T-helper 22 cell (primary cell): ENCODE results near the gene THOC2.
"Not testable (repeated sequence)": the region's sequence is repeated elsewhere in the genome, so short reads cannot be mapped to it uniquely, and the experiment has no call there.

Experiments used
- DNase-seq: peaks from one replicate; pipeline ENCODE4 v3.0.0-alpha.2; 2020; ENCODE audit warnings: low read depth

The THOC2 gene

DNA sequence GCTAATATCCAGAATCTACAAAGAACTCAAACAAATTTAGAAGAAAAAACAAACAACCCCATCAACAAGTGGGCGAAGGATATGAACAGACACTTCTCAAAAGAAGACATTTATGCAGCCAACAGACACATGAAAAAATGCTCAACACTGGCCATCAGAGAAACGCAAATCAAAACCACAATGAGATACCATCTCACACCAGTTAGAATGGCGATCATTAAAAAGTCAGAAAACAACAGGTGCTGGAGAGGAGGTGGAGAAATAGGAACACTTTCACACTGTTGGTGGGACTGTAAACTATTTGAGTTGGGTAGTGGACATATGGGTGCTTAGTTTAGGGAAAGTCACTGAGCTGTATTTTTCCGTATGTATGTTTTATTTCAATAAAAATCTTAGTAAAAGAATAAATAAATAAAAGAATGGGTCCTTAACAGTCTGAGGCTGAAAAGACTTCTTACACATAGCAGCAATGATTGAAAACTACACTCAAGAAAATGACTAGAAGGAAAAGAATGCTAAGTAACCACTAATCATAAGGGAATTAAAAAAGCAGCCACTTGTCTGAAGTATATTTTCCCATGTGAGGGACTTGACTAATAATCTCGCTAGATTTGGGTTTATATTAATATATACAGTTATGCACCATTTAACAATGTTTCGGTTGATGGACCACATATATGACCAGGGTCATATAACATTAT lies 68.2 kb downstream of the THOC2 start:
- not testable (repeated sequence) for DNase-seq

DNA sequence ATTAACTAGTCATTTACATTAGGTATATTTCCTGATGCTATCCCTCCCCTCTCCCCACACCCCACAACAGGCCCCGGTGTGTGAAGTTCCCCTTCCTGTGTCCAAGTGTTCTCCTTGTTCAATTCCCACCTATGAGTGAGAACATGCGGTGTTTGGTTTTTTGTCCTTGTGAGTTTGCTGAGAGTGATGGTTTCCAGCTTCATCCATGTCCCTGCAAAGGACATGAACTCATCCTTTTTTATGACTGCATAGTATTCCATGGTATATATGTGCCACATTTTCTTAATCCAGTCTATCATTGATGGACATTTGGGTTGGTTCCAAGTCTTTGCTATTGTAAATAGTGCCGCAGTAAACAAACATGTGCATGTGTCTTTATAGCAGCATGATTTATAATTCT lies 69.1 kb downstream of the THOC2 start:
- DNase-seq = not testable (repeated sequence)

DNA sequence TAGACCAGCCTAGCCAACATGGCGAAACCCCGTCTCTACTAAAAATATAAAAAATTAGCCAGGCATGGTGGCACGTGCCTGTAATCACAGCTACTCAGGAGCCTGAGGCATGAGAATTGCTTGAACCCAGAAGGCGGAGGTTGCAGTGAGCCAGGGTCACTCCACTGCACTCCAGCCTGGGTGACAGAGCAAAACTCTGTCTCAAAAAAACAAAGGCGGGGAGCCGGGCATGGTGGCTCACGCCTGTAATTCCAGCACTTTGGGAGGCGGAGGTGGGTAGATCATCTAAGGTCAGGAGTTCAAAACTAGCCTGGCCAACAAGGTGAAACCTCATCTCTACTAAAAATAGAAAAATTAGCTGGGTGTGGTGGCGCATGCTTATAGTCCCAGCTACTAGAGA lies 76.3 kb downstream of the THOC2 start:
- not testable (repeated sequence) for DNase-seq

DNA sequence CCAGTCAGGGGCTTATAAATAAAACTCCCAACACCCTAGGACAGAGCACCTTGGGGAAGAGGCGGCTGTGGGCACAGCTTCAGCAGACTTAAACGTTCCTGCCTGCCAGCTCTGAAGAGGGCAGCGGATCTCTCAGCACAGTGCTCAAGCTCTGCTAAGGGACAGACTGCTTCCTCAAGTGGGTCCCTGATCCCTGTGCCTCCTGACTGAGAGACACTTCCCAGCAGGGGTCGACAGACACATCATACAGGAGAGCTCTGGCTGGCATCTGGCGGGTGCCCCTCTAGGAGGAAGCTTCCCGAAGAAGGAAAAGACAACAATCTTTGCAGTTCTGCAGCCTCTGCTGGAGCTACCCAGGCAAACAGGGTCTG lies 84.1 kb downstream of the THOC2 start:
- DNase-seq = not testable (repeated sequence)

DNA sequence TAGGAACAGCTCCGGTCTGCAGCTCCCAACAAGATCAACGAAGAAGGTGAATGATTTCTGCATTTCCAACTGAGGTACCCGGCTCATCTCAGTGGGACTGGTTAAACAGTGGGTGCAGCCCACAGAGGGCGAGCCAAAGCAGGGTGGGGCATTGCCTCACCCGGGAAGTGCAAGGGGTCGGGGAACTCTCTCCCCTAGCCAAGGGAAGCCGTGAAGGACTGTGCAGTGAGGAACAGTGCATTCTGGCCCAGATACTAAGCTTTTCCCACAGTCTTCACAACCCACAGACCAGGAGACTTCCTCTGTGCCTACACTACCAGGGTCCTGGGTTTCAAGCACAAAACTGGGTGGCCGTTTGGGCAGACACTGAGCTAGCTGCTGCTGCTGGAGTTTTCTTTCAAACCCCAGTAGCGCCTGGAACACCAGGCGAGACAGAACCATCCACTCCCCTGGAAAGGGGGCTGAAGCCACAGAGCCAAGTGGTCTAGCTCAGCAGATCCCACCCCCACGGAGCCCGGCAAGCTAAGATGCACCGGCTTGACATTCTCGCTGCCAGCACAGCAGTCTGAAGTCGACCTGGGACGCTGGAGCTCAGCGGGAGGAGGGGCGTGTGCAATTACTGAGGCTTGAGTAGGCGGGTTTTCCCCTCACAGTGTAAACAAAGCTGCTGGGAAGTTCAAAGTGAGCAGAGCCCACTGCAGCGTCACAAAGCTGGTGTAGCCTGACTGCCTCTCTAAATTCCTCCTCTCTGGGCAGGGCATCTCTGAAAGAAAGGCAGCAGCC lies 84.6 kb downstream of the THOC2 start:
- DNase-seq = no peak

DNA sequence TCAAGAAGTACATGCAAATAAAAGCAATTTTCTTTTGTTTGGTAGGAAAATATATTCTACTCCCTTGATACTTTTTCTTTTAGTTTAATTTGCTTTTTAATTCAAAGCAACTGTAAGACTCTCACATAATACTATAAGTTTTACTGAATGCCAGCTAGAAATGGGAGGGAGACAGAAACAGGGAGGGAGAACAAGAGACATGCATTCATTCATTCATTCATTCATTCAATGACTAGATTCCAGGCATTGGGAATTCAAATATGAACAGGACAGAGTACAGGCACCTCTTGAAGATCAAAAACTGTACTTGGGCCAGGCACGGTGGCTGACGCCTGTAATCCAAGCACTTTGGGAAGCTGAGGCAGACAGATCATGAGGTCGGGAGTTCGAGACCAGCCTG lies 85.6 kb downstream of the THOC2 start:
- no peak for DNase-seq

DNA sequence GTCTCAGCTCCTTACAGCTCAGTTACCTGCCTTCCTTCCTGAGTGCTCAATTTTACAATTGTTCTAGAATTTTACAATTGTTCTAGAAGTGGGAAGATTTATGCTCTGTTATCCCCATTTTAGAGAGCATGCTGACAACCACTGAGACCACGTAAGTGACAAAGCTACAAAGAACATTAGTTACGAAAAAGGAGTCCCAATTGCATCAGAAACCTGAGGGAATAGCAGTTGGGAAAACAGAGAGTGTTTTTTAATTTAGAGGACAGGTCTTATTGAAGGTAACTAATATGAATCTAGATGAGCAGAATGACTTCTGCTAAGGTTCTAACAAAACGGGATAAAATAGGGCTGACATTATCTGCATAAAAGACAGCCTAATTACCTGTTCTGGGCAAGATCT lies 103.3 kb downstream of the THOC2 start:
- no peak for DNase-seq

DNA sequence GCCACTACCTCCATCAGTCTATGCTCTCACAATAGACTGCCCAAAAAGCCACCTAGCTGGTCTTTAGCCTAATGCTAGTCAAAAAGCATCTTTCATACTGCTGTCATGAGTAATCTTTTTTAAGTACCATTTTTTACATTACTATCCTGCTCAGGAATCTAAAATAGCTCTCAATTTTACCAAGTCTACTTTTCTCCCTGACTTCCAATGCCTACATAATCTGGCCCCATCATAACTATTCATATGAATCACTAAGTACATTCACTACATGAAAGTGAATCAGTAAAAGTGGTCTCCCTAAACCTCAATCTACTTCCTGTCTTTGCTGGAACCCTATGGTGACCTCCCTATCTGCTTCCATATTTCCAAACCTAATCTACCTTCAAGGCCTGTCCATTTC lies 105.9 kb downstream of the THOC2 start:
- DNase-seq = no peak

DNA sequence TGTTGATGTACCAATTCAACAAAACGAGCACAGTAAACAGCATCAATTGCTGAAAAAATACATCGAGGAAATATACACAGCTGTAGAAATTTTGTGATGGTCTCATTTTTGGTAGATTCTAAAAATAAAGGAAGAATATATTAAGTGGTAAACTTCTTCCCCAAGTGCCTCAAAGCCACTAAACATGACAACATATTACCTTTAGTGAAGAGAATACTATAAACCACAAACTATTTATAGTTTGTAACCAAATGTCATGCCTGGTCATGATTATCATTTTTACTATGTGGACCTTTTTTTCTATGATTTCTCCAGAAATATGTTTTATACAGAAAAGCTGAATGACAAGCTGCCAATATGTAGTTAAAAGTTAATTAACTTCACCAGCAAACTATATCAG lies 106.9 kb downstream of the THOC2 start:
- DNase-seq = no peak

DNA sequence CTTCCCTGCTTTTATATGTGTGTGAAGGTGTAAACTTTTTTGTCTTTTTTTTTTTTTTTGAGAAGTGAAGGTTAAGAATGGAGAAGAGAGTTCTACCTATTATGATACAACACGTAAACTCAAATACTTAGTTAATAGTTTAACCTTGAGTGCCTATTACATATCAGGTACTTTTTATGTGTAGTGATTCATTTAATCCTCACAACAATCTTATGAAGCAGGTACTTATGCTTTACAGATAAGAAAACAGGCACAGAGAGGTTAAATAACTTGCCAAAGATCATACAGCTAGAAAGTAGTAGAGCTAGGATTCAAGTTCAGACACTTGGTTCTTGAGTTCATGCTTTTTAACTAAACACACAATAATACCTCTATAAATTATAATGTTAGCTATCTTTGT lies 107.4 kb downstream of the THOC2 start:
- no peak for DNase-seq

DNA sequence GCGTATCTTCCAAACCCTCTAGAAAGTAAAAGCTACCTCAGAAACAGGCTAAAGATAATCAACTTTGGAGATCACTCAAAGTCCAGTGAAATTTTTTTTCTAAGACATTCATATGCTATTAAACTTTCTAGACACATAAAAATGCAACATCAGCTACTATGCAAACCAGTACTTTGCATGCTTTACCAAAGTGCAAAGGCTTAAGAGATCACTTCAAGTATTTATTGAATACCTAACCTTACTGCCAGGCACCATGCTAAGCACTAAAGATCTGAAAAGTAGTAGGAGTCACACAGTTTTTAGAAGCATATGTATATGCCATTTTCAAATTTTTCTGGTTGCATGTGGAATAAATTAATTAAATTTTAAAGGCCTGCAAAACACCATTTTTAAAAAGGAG lies 115.8 kb downstream of the THOC2 start:
- DNase-seq = no peak

DNA sequence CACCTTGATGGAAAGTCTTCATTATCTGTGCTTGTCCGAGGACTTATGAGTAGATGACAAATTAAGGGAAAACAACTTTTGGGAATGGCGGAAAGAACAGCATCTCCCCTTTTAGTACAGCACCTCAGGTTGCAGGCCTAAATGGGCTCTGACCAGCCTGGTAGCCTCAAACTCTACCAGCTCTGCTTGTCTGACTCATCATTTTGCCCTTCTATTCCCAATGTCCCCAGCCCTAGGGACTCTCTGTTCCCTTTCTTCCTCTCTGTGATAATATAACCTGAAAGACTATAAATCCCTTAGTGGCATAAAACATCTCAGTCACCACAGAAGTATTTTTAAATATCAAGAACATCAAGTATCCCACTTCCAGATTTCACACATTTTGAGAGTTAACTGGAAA lies 121.9 kb downstream of the THOC2 start:
- DNase-seq = no peak

DNA sequence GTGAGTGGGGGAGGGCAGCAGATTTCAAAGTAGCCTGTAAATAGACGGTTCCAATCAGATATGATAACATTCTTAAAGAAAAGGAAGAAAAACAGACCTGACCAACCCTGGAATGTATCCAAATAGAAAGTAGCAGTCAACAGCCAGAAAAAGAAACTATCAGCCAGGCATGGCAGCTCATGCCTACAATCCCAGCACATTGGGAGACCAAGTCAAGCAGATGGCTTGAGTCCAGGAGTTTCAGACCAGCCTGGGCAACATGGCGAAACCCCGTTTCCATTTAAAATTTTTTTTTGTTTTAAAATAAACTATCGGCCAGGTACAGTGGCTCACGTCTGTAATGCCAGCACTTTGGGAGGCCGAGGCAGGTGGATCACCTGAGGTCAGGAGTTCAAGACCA lies 125.0 kb downstream of the THOC2 start:
- no peak for DNase-seq

DNA sequence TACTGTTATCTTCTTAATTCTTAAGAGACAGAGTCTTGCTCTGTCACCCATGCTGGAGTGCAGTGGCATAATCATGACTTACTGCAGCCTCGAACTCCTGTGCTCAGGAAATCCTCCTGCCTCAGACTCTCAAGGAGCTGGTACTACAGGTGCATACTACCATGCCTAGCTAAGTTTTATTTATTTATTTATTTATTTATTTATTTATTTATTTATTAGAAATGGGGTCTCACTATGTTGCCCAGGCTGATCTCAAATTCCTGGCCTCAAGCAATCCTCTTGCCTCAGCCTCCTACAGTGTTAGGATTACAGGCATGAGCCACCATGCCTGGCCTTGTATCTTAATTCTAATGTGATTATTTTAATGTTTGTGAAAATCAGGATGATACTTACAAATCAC lies 125.6 kb downstream of the THOC2 start:
- DNase-seq = no peak

DNA sequence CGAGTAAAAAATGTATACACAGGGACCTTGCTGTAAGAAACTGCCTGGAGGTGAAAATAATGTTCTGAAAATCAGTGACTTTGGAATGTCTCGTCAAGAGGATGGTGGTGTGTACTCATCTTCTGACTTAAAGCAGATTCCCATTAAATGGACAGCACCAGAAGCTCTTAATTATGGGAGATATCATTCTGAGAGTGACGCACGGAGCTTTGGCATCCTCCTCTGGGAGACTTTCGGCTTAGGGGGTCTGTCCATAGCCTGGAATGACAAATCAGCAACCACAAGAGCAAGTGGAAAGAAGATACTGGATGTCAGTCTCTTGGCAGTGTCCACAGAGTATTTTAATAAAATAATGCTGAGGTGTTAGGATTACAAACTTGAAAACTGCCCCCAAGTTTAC lies 129.4 kb downstream of the THOC2 start:
- DNase-seq = no peak

DNA sequence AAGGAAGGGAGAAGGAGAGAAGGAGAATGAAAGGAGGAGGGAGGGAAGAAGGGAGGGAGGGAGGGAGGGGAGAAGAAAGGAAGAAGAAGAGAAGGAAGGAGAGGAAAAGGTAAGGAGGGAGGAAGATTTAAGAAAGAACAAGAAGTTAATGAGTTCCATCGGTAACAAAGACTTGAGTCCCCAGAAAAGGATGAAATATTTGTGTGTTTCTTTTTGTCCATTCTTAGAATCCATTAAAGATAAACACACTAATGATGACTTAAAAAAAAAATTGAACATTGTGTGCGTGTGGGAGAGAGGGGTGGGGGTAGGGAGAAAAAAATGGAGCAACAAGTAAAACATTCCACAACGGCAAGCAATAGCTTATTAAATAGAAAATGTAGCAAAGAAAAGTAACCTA lies 131.4 kb downstream of the THOC2 start:
- DNase-seq = no peak

DNA sequence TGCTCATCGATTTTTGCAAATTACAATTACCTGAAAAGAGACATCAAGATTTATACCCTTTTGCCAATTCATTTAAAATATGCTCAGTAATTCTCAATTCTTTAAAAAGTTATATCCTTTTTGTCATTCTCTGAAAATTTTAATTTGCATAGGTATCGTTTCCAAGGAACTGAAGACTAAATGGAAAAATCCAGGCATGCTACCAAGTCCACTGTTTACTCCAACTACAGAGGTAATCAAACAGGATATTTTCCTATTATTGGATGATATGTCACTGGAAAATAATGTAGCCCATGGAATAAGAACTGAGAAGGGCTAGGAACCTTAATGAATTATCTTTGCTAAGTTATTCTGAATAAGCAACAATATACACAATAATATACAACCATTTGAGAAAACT lies 132.7 kb downstream of the THOC2 start:
- DNase-seq = no peak

DNA sequence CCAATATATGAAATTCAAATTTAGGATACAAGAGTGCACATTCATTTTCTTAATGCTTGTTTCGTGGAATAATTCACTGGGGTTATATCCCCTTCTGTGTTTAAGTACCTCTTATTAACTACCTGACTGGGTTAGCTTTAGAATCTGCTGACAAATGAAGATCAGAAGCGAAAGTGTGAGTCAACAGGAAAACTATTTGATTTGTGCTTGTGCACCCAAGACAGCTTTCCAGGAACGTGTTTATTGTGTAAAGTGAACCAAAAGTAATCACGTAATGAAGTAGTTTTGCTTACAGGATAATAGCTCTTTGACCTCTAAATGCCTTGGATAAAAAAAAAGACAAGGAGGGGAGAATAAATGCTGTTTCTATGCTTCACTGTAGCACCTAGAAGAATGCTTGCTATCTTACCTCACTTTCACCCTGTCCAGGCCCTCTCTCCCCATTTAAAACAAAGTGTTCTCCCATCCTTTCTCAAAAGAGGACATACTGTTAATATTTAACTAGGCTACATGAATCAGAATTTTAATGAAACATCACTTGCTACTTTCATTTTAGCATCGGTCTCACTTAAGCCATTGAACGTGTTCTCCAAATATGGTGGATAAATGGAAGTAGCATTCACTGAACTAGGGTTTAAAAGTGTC lies 141.9 kb downstream of the THOC2 start:
- no peak for DNase-seq

DNA sequence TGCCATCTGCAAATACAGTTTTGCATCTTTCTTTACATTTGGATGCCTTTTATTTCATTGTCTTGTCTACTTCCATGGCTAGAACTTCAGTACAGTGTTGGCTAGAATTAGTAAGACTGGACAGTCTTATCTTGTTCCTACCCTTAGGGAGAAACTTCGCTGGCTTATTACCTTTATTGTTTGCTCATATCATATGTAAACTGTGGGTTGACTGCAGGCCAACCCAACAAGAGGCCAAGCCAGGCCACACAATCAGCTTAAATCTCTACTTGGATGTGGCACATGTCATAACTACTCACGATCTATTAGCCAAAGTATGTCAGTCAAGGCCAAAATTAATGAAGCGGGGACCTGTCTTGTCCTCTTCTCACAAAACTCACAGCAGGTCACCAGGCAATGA lies 144.1 kb downstream of the THOC2 start:
- no peak for DNase-seq

DNA sequence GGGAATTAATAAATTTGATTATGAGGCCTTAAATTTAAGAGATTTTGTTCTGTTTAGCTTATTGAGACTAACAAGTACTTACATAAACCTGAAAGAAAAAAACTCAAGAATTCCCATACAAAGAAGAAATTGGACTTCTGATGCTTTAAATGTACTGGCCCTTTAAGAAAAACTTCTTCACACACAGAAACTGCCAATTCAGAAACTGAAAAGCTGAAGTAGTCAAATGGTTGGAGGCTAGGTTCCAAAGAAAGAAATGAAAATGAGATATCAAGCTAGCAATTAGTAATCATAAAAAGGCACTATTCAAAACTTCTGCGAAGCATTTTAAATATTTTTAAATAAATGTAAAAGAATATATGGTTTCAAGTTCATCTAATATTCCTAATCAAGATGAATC lies 151.3 kb downstream of the THOC2 start:
- DNase-seq = no peak

DNA sequence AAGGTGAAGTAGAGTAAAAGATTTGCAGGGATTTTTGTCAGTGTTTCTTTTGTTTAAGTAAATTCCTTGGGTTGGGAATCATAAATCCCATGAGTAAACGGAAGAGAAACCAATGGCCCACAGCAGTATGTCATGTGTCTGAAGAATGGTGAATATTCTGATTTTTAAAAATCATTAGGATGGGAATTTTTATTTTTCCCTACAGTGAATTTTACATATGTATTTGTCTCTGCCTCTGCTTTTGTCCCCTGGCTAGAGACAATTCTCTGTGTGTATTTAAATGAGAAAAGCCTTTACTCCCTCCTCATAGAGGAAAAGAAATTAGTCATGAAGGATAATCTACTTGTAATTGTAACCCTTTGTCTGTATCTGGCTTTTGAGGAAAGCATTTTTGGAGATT lies 152.1 kb downstream of the THOC2 start:
- no peak for DNase-seq

DNA sequence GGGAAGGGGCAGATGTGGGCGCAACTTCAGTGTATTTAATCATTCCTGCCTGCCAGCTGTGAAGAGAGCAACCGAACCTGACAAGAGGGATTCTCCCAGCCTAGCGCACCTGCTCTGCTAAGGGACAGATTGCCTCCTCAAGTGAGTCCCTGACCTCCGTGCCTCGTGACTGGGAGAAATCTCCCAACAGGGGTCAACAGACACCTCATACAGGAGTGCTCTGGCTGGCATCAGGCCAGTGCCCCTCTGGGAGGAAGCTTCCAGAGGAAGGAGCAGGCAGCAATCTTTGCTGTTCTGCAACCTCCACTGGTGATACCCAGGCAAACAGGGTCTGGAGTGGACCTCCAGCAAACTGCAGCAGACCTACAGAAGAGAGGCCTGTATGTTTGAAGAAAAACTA lies 158.8 kb downstream of the THOC2 start:
- DNase-seq = not testable (repeated sequence)

DNA sequence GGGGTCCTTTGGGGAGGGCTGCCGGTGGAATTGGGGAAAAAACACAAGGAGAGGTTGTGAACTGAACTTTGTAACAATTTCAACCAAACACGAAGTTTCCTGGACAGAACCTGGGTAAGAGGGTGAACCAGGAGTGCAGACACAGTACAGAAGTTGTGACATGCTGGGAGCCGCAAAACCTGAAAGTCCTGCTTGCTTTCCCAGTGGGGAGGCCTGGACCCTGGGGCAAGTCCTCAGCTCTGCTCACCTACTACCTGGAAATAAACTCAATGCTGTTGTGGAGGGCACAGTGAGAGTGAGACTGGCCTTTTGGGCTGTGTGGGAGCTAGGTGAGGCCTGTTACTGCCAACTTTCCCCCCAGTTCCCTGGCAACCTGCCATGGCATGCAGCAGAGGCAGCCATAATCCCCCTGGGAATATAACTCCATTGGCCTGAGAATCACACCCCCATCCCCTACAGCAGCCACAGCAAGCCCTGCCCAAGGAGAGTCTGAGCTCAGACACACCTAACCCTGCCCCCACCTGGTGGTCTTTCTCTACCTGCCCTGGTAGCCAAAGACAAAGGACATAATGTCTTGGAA lies 162.8 kb downstream of the THOC2 start:
- DNase-seq = no peak
